Measurements from ENCODE around the gene STIP1.

DNA sequence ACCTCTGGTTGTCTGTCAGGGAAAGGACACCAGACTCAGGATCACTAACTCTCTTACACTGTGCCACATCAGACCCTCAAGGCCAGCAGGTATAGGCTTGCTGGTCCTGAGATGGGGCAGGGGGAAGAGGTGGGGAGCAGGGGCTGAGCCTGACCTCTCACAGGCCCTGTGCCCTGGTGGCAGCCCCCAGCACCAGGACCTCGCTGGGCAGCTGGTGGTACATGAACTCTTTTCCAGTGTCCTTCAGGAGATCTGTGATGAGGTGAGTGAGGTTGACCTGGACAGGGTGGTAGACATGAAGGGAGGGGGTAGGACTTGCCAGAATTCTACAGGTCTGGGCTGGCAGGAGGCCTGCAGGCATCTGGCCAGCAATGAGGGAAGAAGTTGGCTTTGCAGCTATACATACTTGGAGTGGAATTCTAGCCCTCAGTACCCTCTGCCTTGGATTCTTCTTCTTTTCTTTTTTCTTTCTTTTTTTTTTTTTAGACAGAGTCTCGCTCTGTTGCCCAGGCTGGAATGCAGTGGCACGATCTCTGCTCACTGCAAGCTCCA lies 41.5 kb downstream of the STIP1 start:
- TF ChIP-seq, protein P1, sequence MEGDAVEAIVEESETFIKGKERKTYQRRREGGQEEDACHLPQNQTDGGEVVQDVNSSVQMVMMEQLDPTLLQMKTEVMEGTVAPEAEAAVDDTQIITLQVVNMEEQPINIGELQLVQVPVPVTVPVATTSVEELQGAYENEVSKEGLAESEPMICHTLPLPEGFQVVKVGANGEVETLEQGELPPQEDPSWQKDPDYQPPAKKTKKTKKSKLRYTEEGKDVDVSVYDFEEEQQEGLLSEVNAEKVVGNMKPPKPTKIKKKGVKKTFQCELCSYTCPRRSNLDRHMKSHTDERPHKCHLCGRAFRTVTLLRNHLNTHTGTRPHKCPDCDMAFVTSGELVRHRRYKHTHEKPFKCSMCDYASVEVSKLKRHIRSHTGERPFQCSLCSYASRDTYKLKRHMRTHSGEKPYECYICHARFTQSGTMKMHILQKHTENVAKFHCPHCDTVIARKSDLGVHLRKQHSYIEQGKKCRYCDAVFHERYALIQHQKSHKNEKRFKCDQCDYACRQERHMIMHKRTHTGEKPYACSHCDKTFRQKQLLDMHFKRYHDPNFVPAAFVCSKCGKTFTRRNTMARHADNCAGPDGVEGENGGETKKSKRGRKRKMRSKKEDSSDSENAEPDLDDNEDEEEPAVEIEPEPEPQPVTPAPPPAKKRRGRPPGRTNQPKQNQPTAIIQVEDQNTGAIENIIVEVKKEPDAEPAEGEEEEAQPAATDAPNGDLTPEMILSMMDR (IDR thresholded peaks at IDR 0.05): no peak
- no peak for TF ChIP-seq POLR2A (IDR thresholded peaks at IDR 0.05)
